HCT116 (cell line): Measurements from ENCODE around the gene RNASE2.
"Not testable (repeated sequence)": the region's sequence is repeated elsewhere in the genome, so short reads cannot be mapped to it uniquely, and the experiment has no call there.

Source experiments
- ELF1 ChIP-seq: IDR thresholded peaks from 2 replicates; pipeline ENCODE4 v1.6.1; 2012; ENCODE audit warnings: low read depth, borderline replicate concordance
- EZH2 ChIP-seq: fragments of 200-600 bp; sonication (generic); IDR thresholded peaks from 2 replicates; pipeline ENCODE4 v1.6.1; 2017; ENCODE audit warnings: antibody characterized with exemption, mixed run types
- EZH2phosphoT487 ChIP-seq: fragments of 200-600 bp; IDR thresholded peaks from 2 replicates; pipeline ENCODE4 v1.6.1; 2018; ENCODE audit warnings: antibody characterized with exemption, borderline replicate concordance
- POLR2A ChIP-seq: IDR thresholded peaks from 2 replicates; pipeline ENCODE4 v1.7.0; 2011; ENCODE audit warnings: borderline replicate concordance; ENCODE audit not compliant: insufficient read depth, insufficient read length; ENCODE audit errors: extremely low read depth
- POLR2AphosphoS5 ChIP-seq: IDR thresholded peaks from 2 replicates; pipeline ENCODE4 v1.6.1; 2011; ENCODE audit warnings: mild to moderate bottlenecking, low read depth, low read length, moderate library complexity
- RAD21 ChIP-seq: IDR thresholded peaks from 2 replicates; pipeline ENCODE4 v1.6.1; 2012; ENCODE audit warnings: low read depth, mild to moderate bottlenecking
- ZFX ChIP-seq: fragments of 450-650 bp; IDR thresholded peaks from 2 replicates; pipeline ENCODE4 v1.6.1; 2017
- ZNF274 ChIP-seq: fragments of 200-500 bp; sonication (Bioruptor generic); IDR thresholded peaks from 2 replicates; pipeline ENCODE4 v1.6.1; 2014; ENCODE audit warnings: mild to moderate bottlenecking, low read depth, low read length, inconsistent platforms
- TF ChIP-seq, protein P1 (sequence below), 3 experiments: fragments of 200-600 bp in 1 of 3; sonication (generic) in 1 of 3; IDR thresholded peaks in 2 of 3; conservative IDR thresholded peaks in 1 of 3; 2 replicates each; pipeline ENCODE4 v1.5.1; 2012 to 2017; ENCODE audit warnings: low read depth in 2 of 3, low read length in 2 of 3, antibody characterized with exemption in 1 of 3, borderline replicate concordance in 1 of 3, control low read depth in 1 of 3, mild to moderate bottlenecking in 1 of 3, mixed read lengths in 1 of 3, mixed run types in 1 of 3, moderate library complexity in 1 of 3; ENCODE audit not compliant: insufficient read depth in 1 of 3
- TF ChIP-seq, protein P2 (sequence below): IDR thresholded peaks from 2 replicates; pipeline ENCODE4 v1.6.1; 2012

DNA sequence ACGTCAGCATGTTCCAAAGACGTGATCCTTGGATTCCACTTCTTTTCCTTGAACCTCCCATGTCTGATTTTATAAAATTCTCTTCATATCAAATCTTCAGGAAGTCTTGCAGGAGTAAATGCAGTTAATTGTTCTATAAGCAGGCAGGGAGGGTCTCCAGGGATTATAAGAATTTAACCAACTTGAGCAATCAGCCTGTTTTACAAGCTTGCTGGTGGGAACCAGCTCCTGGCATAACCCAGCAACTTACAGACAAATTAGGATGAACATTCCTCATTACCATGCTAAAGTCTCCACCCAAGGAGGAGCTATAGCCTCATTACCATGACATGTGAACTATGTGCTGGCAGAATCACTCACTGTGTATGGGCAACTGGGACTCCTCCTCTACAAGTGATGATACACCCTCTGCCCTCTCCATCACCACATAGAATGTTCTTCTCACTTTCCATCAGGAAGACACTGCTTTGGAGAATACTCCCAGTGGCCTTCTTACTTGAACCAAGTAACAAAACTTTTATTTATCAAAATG is 31.5 kb upstream of the RNASE2 start:
- TF ChIP-seq, protein P1, sequence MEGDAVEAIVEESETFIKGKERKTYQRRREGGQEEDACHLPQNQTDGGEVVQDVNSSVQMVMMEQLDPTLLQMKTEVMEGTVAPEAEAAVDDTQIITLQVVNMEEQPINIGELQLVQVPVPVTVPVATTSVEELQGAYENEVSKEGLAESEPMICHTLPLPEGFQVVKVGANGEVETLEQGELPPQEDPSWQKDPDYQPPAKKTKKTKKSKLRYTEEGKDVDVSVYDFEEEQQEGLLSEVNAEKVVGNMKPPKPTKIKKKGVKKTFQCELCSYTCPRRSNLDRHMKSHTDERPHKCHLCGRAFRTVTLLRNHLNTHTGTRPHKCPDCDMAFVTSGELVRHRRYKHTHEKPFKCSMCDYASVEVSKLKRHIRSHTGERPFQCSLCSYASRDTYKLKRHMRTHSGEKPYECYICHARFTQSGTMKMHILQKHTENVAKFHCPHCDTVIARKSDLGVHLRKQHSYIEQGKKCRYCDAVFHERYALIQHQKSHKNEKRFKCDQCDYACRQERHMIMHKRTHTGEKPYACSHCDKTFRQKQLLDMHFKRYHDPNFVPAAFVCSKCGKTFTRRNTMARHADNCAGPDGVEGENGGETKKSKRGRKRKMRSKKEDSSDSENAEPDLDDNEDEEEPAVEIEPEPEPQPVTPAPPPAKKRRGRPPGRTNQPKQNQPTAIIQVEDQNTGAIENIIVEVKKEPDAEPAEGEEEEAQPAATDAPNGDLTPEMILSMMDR (IDR thresholded peaks at IDR 0.05 in 2 of 3, conservative IDR thresholded peaks at IDR 0.05 in 1 of 3; ENCODE audit: borderline replicate concordance in 1 of 3, insufficient read depth in 1 of 3, low read depth in 2 of 3, low read length in 2 of 3), result not testable (repeated sequence)
- TF ChIP-seq ZFX, ELF1, POLR2AphosphoS5, EZH2, POLR2A, ZNF274, RAD21, EZH2phosphoT487: not testable (repeated sequence)
- TF ChIP-seq, protein P2, sequence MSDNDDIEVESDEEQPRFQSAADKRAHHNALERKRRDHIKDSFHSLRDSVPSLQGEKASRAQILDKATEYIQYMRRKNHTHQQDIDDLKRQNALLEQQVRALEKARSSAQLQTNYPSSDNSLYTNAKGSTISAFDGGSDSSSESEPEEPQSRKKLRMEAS, result not testable (repeated sequence)
